ENCODE measurements around the gene IKZF3. TPM values are rescaled to one million over a fixed set of nuclear protein-coding genes. Genes with fewer than 3 reads are reported as not detected.

The IKZF3 gene
- total and polyA plus RNA-seq, 10 of the 15 experiments (the other 5 are each of a cell fraction or from before 2014, with no cell fraction given), result 5.5 to 98.2 (median 47.6) TPM

GRCh38 chr17:39867084-39867879 lies 3.2 kb upstream of the IKZF3 start (continued):
- TF ChIP-seq ATF7 (IDR thresholded peaks at IDR 0.05; ENCODE audit: low read depth), result peak; percentile 61
- TF ChIP-seq JUNB (IDR thresholded peaks at IDR 0.05), result peak; percentile 97
- peak in 1 of 2 experiments; percentile 55; a peak in 1 of 4 replicates for TF ChIP-seq SRF (IDR thresholded peaks at IDR 0.05; ENCODE audit: low read depth in 2 of 2, low read length in 2 of 2)
- TF ChIP-seq YY1 (IDR thresholded peaks at IDR 0.05; ENCODE audit: low read depth, low read length), result peak; percentile 43; the same call in 1 of the 2 replicates
- TF ChIP-seq MEF2A (IDR thresholded peaks at IDR 0.05; ENCODE audit: insufficient read depth, low read depth, low read length), result peak; percentile 98
- peak; percentile 87 for TF ChIP-seq POLR2AphosphoS5 (IDR thresholded peaks at IDR 0.05; ENCODE audit: low read length)
- TF ChIP-seq MXI1 (IDR thresholded peaks at IDR 0.05; ENCODE audit: low read depth, low read length), result peak; percentile 53; the same call in 1 of the 2 replicates
- TF ChIP-seq CEBPB (IDR thresholded peaks at IDR 0.05; ENCODE audit: borderline replicate concordance in 1 of 2, low read depth in 2 of 2, low read length in 2 of 2), result peak in 1 of 2 experiments; percentile 96; a peak in 2 of 4 replicates
- TF ChIP-seq, protein P1, sequence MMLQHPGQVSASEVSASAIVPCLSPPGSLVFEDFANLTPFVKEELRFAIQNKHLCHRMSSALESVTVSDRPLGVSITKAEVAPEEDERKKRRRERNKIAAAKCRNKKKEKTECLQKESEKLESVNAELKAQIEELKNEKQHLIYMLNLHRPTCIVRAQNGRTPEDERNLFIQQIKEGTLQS (IDR thresholded peaks at IDR 0.05; ENCODE audit: borderline replicate concordance, extremely low read depth, low read depth, low read length), result no peak
- no peak for TF ChIP-seq NRF1 (conservative IDR thresholded peaks at IDR 0.05; ENCODE audit: low read depth, low read length)
- peak; percentile 70; the same call in 1 of the 2 replicates for TF ChIP-seq PAX5 (IDR thresholded peaks at IDR 0.05; ENCODE audit: borderline replicate concordance, low read depth, low read length)
- no peak for TF ChIP-seq SMC3 (IDR thresholded peaks at IDR 0.05; ENCODE audit: borderline replicate concordance, low read length)
- peak; percentile 21; the same call in 1 of the 2 replicates for TF ChIP-seq ZNF207 (IDR thresholded peaks at IDR 0.05; ENCODE audit: borderline replicate concordance)
- no peak for TF ChIP-seq CEBPZ (IDR thresholded peaks at IDR 0.05; ENCODE audit: low read depth, low read length)
- TF ChIP-seq EGR1 (IDR thresholded peaks at IDR 0.05; ENCODE audit: borderline replicate concordance in 1 of 2, low read depth in 2 of 2, low read length in 2 of 2), result no peak
- TF ChIP-seq GABPA (IDR thresholded peaks at IDR 0.05; ENCODE audit: low read depth), result peak; percentile 70; the same call in 1 of the 2 replicates
- TF ChIP-seq, protein P2, sequence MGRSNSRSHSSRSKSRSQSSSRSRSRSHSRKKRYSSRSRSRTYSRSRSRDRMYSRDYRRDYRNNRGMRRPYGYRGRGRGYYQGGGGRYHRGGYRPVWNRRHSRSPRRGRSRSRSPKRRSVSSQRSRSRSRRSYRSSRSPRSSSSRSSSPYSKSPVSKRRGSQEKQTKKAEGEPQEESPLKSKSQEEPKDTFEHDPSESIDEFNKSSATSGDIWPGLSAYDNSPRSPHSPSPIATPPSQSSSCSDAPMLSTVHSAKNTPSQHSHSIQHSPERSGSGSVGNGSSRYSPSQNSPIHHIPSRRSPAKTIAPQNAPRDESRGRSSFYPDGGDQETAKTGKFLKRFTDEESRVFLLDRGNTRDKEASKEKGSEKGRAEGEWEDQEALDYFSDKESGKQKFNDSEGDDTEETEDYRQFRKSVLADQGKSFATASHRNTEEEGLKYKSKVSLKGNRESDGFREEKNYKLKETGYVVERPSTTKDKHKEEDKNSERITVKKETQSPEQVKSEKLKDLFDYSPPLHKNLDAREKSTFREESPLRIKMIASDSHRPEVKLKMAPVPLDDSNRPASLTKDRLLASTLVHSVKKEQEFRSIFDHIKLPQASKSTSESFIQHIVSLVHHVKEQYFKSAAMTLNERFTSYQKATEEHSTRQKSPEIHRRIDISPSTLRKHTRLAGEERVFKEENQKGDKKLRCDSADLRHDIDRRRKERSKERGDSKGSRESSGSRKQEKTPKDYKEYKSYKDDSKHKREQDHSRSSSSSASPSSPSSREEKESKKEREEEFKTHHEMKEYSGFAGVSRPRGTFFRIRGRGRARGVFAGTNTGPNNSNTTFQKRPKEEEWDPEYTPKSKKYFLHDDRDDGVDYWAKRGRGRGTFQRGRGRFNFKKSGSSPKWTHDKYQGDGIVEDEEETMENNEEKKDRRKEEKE (IDR thresholded peaks at IDR 0.05), result no peak
- peak; percentile 65; the same call in 1 of the 2 replicates for TF ChIP-seq CHD1 (IDR thresholded peaks at IDR 0.05; ENCODE audit: low read depth, low read length)
- peak; percentile 82 to 91 for TF ChIP-seq EP300 (IDR thresholded peaks at IDR 0.05; ENCODE audit: borderline replicate concordance in 1 of 2, control insufficient read depth in 1 of 2, low read depth in 2 of 2, low read length in 2 of 2)
- peak; percentile 57 for TF ChIP-seq KLF5 (IDR thresholded peaks at IDR 0.05; ENCODE audit: partially characterized antibody)
- peak; percentile 92 for TF ChIP-seq TBL1XR1 (IDR thresholded peaks at IDR 0.05; ENCODE audit: low read depth, low read length)
- peak; percentile 72; the same call in 2 of the 3 replicates for TF ChIP-seq POU2F2 (IDR thresholded peaks at IDR 0.05; ENCODE audit: borderline replicate concordance, low read depth, low read length)
- TF ChIP-seq FOXM1 (IDR thresholded peaks at IDR 0.05; ENCODE audit: low read depth, low read length), result peak; percentile 95
